ENCODE data around the gene GSTT2B. TPM values are rescaled to one million over a fixed set of nuclear protein-coding genes. Genes with fewer than 3 reads are reported as not detected.

GSTT2B gene
- polyA plus RNA-seq, 1 donor, result 4.6 TPM

Other genes starting within 250 kb of the GSTT2B start
- 4.0 TPM for gene ZNF70, start 210.1 kb downstream of the GSTT2B start, polyA plus RNA-seq
- gene VPREB3, start 206.8 kb downstream of the GSTT2B start, polyA plus RNA-seq, result 0.45 TPM
- 0.43 TPM for gene C22orf15, start 198.2 kb downstream of the GSTT2B start, polyA plus RNA-seq
- 88.2 TPM for gene CHCHD10, start 193.2 kb downstream of the GSTT2B start, polyA plus RNA-seq
- gene MMP11, start 188.3 kb downstream of the GSTT2B start, polyA plus RNA-seq, result 12.7 TPM
- gene SMARCB1, start 174.2 kb downstream of the GSTT2B start, polyA plus RNA-seq, result 84.8 TPM
- 4.8 TPM for gene DERL3, start 122.2 kb downstream of the GSTT2B start, polyA plus RNA-seq
- 19.3 TPM for gene SLC2A11, start 103.3 kb downstream of the GSTT2B start, polyA plus RNA-seq
- 533 TPM for gene MIF, start 66.8 kb downstream of the GSTT2B start, polyA plus RNA-seq
- gene DDTL, start 5.7 kb upstream of the GSTT2B start, polyA plus RNA-seq, result 11.2 TPM
- gene DDT, start 13.2 kb upstream of the GSTT2B start, polyA plus RNA-seq, result 138 TPM
- 0.22 TPM for gene GSTT2, start 18.9 kb upstream of the GSTT2B start, polyA plus RNA-seq
- not detected for gene GSTT4, start 44.3 kb upstream of the GSTT2B start, polyA plus RNA-seq
- 47.1 TPM for gene CABIN1, start 50.1 kb upstream of the GSTT2B start, polyA plus RNA-seq
- 36.9 TPM for gene SUSD2, start 220.3 kb upstream of the GSTT2B start, polyA plus RNA-seq

Measured in large intestine (tissue), 1 donor.